Measurements from ENCODE around the gene SEMA5A.

SEMA5A gene

DNA sequence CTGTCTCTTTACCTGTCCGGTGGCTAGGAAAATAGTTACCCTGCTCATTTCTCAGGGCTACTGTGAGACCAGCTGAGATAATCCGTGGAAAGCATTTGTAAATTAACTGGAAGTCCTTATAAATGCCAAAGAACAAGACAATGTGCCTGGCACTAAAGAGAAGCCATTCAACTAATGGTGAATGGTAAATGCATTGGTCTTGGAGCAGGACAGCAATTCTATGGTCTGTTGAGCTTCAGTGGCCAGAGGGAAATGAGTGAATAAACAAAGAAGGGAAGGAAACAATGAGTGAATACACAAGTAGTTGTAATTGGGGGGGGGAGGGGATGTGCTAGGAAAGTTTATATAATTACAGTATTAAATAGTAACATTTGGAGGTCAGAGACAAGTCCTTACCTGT, 353.6 kb downstream of the SEMA5A start:
- no peak for DNase-seq

- no peak for DNase-seq
Observed at GRCh38 chr5:9189681-9190080, 356.2 kb downstream of the SEMA5A start.

DNA sequence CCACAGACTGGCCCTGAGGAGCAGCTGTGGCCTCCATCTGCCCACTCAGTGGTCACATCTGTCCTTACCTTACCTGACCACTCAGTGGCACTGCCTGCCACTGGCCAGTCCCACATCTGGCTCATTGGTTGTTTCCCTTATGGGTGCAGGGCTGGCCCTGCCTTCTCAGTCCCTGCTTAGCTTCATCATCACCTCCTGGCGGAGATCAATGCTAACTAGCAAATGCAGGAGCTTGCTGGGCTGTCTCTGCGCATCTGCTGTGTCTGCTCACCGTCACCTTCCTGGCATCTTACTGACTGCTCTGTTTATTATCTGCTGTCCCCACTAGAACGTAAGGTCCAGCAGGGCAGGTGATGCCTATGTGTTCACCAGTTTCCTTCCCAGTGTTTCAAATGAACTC, 356.9 kb downstream of the SEMA5A start:
- no peak for DNase-seq

- peak; percentile 89 for DNase-seq
Observed at GRCh38 chr5:9188131-9188530, 357.7 kb downstream of the SEMA5A start.

- DNase-seq, result no peak
Observed at GRCh38 chr5:9187614-9188013, 358.3 kb downstream of the SEMA5A start.

DNA sequence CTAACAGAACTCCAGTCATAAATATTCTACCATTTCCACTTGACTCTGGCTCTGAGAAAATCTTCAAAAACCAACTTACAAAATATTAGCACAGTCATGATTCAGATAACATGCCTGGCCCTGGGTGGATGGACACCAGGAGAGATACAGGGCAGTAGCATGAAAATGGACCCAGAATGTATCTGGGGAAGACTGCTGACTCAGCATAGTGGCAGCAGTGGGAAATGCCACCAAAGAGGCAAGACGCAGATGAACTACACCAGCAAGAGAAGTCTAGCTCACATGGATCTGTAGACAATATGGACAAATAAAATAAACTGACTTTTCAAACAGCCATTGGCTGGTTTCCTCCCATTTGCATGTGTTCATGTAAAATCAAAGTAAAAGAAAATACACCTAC, 359.8 kb downstream of the SEMA5A start:
- no peak for DNase-seq

- DNase-seq, result no peak
Observed at GRCh38 chr5:9183992-9184391, 361.9 kb downstream of the SEMA5A start.

DNA sequence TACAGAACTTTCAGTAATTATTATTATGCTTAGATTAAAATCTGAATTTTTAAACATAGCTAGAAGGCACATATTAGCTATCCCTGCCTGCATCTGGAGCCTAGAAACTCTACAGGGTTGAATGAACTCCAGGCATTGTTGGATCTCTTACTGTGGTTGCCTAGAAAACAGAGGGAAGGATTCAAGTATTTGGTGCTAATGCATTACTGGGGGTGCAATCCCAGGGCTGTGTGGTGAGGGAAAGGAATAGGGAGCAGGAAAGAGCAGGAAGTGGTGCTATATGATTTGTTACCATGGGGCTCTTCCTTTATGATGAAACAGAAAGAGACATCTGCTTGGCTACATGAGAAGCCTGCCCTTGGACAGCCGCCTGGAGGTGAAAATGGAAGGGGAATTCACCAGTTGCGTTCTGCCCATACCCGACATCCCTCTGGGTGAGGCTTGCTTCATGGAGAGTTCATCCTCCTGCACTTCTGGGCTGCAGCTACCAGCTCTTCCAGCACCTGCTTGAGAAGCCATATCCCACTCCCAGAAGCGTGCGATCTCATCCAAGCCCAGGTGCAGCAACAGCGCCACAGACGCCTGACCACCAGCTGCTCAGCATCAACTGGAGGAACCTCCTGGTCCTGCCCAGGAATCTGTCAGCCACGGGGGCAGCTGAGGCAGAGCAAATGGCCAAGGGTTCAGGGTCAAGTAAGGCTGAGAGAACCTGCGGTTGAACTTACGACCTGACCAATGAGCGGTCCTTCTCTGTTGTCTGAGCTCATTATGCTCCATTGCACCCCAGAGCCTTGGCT, 362.8 kb downstream of the SEMA5A start:
- DNase-seq, result no peak

DNA sequence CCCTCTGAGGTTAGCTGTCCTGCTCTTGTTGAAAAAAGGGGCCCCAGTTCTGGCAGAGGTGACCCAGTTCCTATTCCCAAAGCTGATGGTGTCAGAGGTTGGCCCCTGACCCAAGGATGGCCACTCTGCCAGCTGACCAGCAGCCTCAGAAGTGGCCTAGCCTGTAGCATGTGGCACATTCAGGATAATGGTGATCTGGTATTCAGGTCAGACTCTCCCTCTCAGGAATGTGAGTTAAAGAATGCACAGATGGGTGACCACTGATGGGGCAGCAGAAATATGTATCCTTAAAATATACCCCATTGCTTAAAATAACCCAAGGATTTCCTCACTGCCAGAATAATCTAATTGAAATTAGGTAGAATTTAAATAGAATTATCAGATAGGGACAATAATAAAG, 369.2 kb downstream of the SEMA5A start:
- no peak for DNase-seq

DNA sequence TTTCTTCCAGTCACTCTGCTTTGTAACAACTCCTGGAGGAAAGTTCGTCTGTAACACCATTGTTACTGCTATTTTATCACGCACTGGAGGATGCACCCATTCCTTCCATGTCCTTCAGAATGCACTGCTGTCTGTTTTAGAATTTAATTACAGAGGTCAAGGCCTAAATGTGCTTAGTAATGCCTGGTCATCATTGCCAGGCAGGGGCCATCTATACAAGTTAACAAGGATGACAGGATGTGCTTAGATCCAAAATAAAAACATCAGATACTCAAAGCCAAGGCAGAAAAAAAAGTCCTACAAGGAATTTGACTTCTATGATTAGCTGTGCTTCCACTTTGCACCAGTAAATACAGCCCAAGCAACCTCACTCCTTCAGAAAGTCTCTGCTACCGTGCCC, 371.4 kb downstream of the SEMA5A start:
- no peak for DNase-seq

DNA sequence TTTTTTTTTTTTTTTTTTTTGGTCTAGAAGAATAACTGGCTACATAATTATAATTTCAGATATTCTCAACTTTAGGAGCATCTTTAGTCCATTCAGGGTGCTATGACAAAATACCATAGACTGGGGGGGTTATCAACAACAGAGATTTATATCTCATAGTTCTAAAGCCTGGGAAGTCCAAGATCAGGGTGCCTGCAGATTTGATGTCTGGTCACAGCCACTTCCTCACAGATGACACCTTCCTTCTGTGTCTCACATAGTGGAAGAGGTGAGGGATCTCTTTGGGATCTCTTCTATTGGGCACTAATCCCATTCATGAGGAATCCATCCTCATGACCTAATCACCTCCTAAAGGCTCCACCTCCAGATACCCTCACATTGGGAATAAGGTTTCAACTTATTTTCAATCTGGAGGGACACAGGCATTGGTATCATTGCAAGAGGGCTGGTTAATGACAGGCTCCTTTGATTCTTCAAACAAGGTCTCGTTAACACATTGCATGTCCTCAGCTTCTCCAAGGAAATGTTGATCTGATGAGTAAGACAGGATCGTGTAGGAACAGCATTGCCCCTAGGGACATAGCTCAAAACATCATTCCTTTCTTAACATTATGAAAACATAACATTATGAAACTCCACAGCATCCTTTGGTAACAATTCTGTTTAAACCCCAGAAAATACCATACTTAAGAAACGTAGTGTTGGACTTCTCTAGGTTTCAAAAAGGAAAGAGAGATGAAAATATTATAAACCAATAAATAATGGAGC, 372.4 kb downstream of the SEMA5A start:
- peak; percentile 80 for DNase-seq

DNA sequence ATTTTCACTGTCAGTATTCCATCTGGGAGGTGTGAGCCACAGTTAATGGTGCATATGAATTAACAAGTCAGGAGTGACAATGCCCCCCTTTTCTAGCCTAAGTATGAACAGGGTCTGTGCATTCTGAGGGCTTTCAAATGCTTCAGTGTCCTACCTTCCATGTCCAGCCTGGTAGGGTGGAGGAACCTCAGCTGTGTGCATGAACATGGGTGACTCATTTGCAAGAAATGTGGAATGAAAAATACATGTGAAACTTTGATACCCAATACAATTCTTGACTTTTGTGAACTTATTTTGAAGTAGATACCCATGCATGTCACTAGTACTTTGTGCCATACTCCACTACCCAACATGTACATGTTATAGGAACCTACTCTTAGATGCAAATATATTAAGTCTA, 375.8 kb downstream of the SEMA5A start:
- DNase-seq, result peak; percentile 17

- no peak for DNase-seq
Observed at GRCh38 chr5:9169557-9169902, 376.3 kb downstream of the SEMA5A start.

GRCh38 chr5:9168791-9169556, 376.9 kb downstream of the SEMA5A start:
- DNase-seq, result peak; percentile 25

GRCh38 chr5:9166202-9167112, 379.4 kb downstream of the SEMA5A start:
- DNase-seq, result no peak

DNA sequence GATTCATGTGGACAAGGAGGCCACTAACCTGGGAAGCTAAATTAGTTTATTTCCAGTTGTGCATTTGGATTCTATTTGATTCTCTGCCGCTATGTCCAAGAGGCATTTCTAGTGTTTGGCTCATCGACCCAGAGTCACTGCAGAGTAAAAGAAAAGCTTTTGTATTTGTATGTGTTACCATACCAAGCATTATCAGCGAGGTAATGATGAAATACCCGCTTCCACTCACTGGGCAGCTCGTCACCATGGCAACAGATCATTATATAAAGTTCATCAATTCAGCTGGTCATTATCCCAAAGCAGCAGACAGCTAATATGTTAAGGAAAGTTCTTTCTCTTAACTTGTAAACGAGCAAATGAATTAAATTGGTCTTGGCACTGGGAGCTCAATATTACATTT, 380.3 kb downstream of the SEMA5A start:
- DNase-seq, result no peak

GRCh38 chr5:9160747-9161146, 385.1 kb downstream of the SEMA5A start:
- DNase-seq, result no peak

DNA sequence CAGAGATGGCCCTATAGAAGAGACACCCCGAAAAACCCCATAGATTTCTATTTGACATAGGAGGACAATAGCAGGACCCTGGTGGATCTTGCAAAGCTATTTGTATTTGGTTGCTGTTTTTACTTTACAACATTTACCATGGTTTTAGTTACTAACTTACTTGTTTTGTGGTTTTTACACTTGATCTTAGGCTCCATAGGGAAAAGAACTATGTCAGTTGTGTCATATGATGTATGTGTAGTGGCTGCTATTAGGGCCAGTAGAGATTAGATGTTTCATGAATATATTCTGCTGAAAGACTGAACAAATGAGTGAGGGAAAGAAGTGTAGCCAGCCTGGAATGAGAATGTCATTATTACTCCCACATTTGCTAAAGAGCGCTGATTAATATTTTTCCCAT, 388.1 kb downstream of the SEMA5A start:
- DNase-seq, result no peak

- no peak for DNase-seq
Observed at GRCh38 chr5:9157020-9157419, 388.9 kb downstream of the SEMA5A start.

DNA sequence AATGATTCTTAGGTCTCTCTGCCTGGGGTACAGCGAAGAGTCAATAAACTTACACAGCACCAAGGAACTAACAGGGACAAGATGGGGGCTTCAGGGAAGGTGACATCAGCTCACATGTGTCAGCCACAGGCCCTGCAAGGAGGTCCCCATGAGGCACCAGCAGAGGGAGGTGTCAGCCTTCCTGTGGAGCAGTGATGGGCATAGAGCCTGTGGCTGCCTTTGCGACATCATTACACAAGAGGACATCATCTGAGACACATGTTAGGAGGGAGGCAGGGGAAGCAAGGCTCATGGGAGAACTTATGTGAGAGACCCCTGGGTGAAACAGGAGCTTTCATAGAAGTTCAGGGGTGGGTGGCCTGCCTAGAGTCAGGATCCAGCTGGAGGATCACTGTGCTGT, 389.6 kb downstream of the SEMA5A start:
- DNase-seq, result peak; percentile 64

GRCh38 chr5:9151684-9152427, 394.0 kb downstream of the SEMA5A start:
- DNase-seq, result no peak

- DNase-seq, result peak; percentile 86
Observed at GRCh38 chr5:9149988-9150387, 395.9 kb downstream of the SEMA5A start.
